ENCODE measurements around the gene FGD5. TPM values are rescaled to one million over a fixed set of nuclear protein-coding genes. Genes with fewer than 3 reads are reported as not detected.
A peak's percentile ranks its signal among the peaks of the same experiment; 100 is the strongest.

Gene FGD5
- total and polyA plus RNA-seq, 9 of the 15 experiments (the other 6 are each of a cell fraction or from before 2014, with no cell fraction given): 0.18 TPM; not detected in 8

GRCh38 chr3:14947886-14948608 is 129.3 kb downstream of the FGD5 start (continued):
- TF ChIP-seq NUFIP1 (IDR thresholded peaks at IDR 0.05; ENCODE audit: partially characterized antibody) (no peak), PHB (CRISPR knock-in tag; IDR thresholded peaks at IDR 0.05) (no peak), ZNF668 (CRISPR knock-in tag; IDR thresholded peaks at IDR 0.05) (no peak), MTF1 (CRISPR knock-in tag; IDR thresholded peaks at IDR 0.05; ENCODE audit: borderline replicate concordance) (no peak), ZNF445 (CRISPR knock-in tag; IDR thresholded peaks at IDR 0.05; ENCODE audit: low read depth) (no peak), RB1 (IDR thresholded peaks at IDR 0.05; ENCODE audit: low read depth) (peak; percentile 80), ADNP (tag; IDR thresholded peaks at IDR 0.05) (no peak), ASH1L (IDR thresholded peaks at IDR 0.05; ENCODE audit: borderline replicate concordance, low read depth, partially characterized antibody) (peak; percentile 90), CHD4 (IDR thresholded peaks at IDR 0.05; ENCODE audit: insufficient read depth, insufficient replicate concordance, low read depth, low read length, poor library complexity, severe bottlenecking) (no peak), MAX (CRISPR knock-in tag; IDR thresholded peaks at IDR 0.05) (no peak; the same call in 1 of the 2 replicates), IRF2 (CRISPR knock-in tag; IDR thresholded peaks at IDR 0.05) (no peak), XRCC3 (IDR thresholded peaks at IDR 0.05) (no peak), SMARCB1 (IDR thresholded peaks at IDR 0.05; ENCODE audit: insufficient read length, low read depth) (no peak), POLR2AphosphoS2 (IDR thresholded peaks at IDR 0.05; ENCODE audit: low read length) (no peak), ZKSCAN8 (CRISPR knock-in tag; IDR thresholded peaks at IDR 0.05) (no peak)
- TF ChIP-seq, protein P1, sequence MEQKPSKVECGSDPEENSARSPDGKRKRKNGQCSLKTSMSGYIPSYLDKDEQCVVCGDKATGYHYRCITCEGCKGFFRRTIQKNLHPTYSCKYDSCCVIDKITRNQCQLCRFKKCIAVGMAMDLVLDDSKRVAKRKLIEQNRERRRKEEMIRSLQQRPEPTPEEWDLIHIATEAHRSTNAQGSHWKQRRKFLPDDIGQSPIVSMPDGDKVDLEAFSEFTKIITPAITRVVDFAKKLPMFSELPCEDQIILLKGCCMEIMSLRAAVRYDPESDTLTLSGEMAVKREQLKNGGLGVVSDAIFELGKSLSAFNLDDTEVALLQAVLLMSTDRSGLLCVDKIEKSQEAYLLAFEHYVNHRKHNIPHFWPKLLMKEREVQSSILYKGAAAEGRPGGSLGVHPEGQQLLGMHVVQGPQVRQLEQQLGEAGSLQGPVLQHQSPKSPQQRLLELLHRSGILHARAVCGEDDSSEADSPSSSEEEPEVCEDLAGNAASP (IDR thresholded peaks at IDR 0.05): no peak
- TF ChIP-seq, protein P2, sequence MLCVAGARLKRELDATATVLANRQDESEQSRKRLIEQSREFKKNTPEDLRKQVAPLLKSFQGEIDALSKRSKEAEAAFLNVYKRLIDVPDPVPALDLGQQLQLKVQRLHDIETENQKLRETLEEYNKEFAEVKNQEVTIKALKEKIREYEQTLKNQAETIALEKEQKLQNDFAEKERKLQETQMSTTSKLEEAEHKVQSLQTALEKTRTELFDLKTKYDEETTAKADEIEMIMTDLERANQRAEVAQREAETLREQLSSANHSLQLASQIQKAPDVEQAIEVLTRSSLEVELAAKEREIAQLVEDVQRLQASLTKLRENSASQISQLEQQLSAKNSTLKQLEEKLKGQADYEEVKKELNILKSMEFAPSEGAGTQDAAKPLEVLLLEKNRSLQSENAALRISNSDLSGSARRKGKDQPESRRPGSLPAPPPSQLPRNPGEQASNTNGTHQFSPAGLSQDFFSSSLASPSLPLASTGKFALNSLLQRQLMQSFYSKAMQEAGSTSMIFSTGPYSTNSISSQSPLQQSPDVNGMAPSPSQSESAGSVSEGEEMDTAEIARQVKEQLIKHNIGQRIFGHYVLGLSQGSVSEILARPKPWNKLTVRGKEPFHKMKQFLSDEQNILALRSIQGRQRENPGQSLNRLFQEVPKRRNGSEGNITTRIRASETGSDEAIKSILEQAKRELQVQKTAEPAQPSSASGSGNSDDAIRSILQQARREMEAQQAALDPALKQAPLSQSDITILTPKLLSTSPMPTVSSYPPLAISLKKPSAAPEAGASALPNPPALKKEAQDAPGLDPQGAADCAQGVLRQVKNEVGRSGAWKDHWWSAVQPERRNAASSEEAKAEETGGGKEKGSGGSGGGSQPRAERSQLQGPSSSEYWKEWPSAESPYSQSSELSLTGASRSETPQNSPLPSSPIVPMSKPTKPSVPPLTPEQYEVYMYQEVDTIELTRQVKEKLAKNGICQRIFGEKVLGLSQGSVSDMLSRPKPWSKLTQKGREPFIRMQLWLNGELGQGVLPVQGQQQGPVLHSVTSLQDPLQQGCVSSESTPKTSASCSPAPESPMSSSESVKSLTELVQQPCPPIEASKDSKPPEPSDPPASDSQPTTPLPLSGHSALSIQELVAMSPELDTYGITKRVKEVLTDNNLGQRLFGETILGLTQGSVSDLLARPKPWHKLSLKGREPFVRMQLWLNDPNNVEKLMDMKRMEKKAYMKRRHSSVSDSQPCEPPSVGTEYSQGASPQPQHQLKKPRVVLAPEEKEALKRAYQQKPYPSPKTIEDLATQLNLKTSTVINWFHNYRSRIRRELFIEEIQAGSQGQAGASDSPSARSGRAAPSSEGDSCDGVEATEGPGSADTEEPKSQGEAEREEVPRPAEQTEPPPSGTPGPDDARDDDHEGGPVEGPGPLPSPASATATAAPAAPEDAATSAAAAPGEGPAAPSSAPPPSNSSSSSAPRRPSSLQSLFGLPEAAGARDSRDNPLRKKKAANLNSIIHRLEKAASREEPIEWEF (CRISPR knock-in tag; IDR thresholded peaks at IDR 0.05): no peak
- TF ChIP-seq, protein P3, sequence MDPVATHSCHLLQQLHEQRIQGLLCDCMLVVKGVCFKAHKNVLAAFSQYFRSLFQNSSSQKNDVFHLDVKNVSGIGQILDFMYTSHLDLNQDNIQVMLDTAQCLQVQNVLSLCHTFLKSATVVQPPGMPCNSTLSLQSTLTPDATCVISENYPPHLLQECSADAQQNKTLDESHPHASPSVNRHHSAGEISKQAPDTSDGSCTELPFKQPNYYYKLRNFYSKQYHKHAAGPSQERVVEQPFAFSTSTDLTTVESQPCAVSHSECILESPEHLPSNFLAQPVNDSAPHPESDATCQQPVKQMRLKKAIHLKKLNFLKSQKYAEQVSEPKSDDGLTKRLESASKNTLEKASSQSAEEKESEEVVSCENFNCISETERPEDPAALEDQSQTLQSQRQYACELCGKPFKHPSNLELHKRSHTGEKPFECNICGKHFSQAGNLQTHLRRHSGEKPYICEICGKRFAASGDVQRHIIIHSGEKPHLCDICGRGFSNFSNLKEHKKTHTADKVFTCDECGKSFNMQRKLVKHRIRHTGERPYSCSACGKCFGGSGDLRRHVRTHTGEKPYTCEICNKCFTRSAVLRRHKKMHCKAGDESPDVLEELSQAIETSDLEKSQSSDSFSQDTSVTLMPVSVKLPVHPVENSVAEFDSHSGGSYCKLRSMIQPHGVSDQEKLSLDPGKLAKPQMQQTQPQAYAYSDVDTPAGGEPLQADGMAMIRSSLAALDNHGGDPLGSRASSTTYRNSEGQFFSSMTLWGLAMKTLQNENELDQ (CRISPR knock-in tag; IDR thresholded peaks at IDR 0.05; ENCODE audit: borderline replicate concordance): no peak

All from K562 (cell line).